Upper lobe of left lung (tissue), 4 donors: ENCODE results near the gene CD8B2.
"Not testable (repeated sequence)": the region's sequence is repeated elsewhere in the genome, so short reads cannot be mapped to it uniquely, and the experiment has no call there.

Source experiments
- EP300 ChIP-seq, 4 donors: sonication (generic); formaldehyde crosslinking; IDR thresholded peaks; one replicate each; pipeline ENCODE4 v1.5.1; 2017; ENCODE audit warnings: antibody characterized with exemption in 4 of 4, control low read depth in 2 of 4
- POLR2A ChIP-seq, 4 donors: fragments of 450-650 bp; IDR thresholded peaks; one replicate each; pipeline ENCODE4 v1.5.1; 2016 to 2017; ENCODE audit warnings: antibody characterized with exemption in 4 of 4, mild to moderate bottlenecking in 2 of 4
- POLR2AphosphoS5 ChIP-seq, 2 donors: sonication (generic); formaldehyde crosslinking; IDR thresholded peaks; one replicate each; pipeline ENCODE4 v1.5.1; 2017; ENCODE audit warnings: antibody characterized with exemption in 2 of 2
- TF ChIP-seq, protein P1 (sequence below), 6 experiments: fragments of 450-650 bp in 4 of 6; fragments of 200-600 bp in 2 of 6; sonication (generic) in 2 of 6; IDR thresholded peaks; one replicate each; pipeline ENCODE4 v1.5.1; 2016 to 2019; ENCODE audit warnings: antibody characterized with exemption in 6 of 6

DNA sequence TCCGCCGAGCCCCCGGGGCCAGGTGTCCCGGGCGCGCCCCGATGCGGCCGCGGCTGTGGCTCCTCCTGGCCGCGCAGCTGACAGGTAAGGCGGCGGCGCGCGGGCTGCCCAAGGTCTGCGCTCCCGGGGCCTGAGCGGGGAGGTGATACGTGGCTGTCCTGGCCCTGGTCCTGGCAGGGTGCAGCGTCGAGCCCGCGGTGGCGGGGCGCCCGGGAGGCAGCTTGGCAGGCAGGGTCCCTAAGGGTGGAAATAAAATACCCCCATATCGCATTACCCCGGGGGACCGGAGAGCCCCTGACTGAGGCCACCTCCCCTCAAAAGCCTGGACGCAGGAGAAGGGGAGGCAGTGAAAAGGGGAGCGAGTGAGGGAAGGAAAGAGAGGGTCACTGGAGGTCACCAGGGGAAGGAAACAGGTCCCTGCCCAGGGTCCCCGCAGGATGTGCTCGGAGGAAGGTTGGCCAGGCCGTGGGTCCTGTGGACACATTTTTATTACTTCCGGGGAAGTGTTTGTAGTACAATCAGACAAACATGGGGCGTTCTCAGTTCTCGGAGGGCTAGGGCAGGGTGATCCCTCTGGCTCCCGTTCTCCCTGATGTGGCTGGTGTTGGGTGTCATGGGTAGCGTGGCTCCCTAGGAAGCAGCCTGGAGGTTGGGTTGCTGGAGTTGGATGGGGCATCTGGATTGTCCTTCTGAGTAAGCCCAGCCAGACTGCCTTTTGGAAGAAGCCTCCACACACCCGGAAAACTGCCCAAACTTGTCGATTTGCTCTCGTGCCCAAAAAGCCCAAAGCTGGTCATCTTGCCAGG is 425 bp downstream of the CD8B2 start:
- TF ChIP-seq, protein P1, sequence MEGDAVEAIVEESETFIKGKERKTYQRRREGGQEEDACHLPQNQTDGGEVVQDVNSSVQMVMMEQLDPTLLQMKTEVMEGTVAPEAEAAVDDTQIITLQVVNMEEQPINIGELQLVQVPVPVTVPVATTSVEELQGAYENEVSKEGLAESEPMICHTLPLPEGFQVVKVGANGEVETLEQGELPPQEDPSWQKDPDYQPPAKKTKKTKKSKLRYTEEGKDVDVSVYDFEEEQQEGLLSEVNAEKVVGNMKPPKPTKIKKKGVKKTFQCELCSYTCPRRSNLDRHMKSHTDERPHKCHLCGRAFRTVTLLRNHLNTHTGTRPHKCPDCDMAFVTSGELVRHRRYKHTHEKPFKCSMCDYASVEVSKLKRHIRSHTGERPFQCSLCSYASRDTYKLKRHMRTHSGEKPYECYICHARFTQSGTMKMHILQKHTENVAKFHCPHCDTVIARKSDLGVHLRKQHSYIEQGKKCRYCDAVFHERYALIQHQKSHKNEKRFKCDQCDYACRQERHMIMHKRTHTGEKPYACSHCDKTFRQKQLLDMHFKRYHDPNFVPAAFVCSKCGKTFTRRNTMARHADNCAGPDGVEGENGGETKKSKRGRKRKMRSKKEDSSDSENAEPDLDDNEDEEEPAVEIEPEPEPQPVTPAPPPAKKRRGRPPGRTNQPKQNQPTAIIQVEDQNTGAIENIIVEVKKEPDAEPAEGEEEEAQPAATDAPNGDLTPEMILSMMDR (IDR thresholded peaks at IDR 0.05): not testable (repeated sequence)
- TF ChIP-seq EP300, POLR2AphosphoS5, POLR2A (IDR thresholded peaks at IDR 0.05): not testable (repeated sequence)
